Left ventricle myocardium inferior (tissue), 1 donor: ENCODE data around the gene HMGB1. TPM values are rescaled to one million over a fixed set of nuclear protein-coding genes. Genes with fewer than 3 reads are reported as not detected.

ENCODE experiments used
- DNase-seq: peaks from one replicate; pipeline ENCODE4 v3.0.0-alpha.2; 2020
- H3K27ac ChIP-seq: fragments of 200-600 bp; replicated peaks from 2 replicates; pipeline ENCODE4 v1.8.0; 2021
- H3K27me3 ChIP-seq: fragments of 200-600 bp; 2 replicates; pipeline ENCODE4 v1.8.0; 2021; ENCODE audit warnings: low read depth
- H3K36me3 ChIP-seq: fragments of 200-600 bp; 2 replicates; pipeline ENCODE4 v1.8.0; 2021
- H3K4me1 ChIP-seq: fragments of 200-600 bp; 2 replicates; pipeline ENCODE4 v1.8.0; 2021
- H3K4me3 ChIP-seq: fragments of 200-600 bp; 2 replicates; pipeline ENCODE4 v1.8.0; 2021; ENCODE audit warnings: mild to moderate bottlenecking, moderate library complexity
- H3K9me3 ChIP-seq: fragments of 200-600 bp; replicated peaks from 2 replicates; pipeline ENCODE4 v1.8.0; 2021
- CTCF ChIP-seq: fragments of 200-600 bp; IDR thresholded peaks from 2 replicates; pipeline ENCODE4 v1.8.0; 2021; ENCODE audit warnings: antibody characterized with exemption, mild to moderate bottlenecking, borderline replicate concordance
- intact Hi-C: fragments of 100-400 bp; cut with micrococcal nuclease; formaldehyde crosslinking; loops from one replicate; pipeline ENCODE4 v1.11.0; 2022
- total RNA-seq: library from RNA; stranded (reverse); fragmentation: NEBNext Ultra II Directional; extraction: Animal tissue kit (Norgen Biotek cat#: 25700); gene quantifications from one replicate; pipeline ENCODE4 v1.2.1, GENCODE V29; 2021
- donor health status: DM: no; HTN: yes; CAD: no; lungs with severe emphysema.

HMGB1 gene
- total RNA-seq, 1 donor from 2014 or later = 161 TPM

- no peak overlapping the region for H3K4me3 ChIP-seq
- no peak for TF ChIP-seq CTCF
- DNase-seq = no peak
- intact Hi-C loops = no loop called here
- H3K4me1 ChIP-seq = no peaks in the 10 kb centered on the region
- H3K27ac ChIP-seq = no peak overlapping the region
- peaks cover 22% of the 10 kb centered on the region for H3K27me3 ChIP-seq
- no peaks in the 10 kb centered on the region for H3K36me3 ChIP-seq
- H3K9me3 ChIP-seq = no peaks in the 10 kb centered on the region
Observed at GRCh38 chr13:30437177-30437576, 28.6 kb downstream of the HMGB1 start.

DNA sequence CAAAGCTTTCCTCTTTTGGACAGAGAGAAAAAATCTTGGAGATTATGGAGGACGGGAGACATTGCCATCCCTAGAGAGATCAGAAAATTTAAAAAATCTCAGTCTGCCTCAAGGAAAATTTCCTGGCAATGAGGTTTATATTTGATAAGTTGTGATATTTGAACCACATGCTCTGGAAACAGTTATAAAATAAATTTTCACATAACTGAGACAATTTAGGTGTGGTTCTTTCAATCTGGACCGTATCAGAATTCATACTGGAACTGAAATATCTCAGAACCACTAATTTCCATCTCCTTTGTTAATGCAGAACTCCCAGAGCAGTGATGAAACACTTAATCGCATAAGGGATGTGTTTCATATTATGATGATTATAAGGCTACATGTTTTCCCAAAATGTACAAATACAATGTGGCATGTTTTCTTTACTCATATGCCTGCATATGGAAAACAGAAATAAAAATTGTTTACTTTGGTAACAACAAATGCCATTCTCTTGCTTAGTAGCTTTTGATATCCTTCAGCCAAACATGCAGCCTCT lies 29.8 kb downstream of the HMGB1 start:
- no peak for TF ChIP-seq CTCF
- Histone ChIP-seq H3K4me1 (no peaks in the 10 kb centered on the region), H3K27me3 (peaks cover 23% of the 10 kb centered on the region), H3K9me3 (no peaks in the 10 kb centered on the region), H3K4me3 (no peak overlapping the region), H3K27ac (no peak overlapping the region), H3K36me3 (no peaks in the 10 kb centered on the region)
- intact Hi-C loops = no loop called here
- no peak for DNase-seq

DNA sequence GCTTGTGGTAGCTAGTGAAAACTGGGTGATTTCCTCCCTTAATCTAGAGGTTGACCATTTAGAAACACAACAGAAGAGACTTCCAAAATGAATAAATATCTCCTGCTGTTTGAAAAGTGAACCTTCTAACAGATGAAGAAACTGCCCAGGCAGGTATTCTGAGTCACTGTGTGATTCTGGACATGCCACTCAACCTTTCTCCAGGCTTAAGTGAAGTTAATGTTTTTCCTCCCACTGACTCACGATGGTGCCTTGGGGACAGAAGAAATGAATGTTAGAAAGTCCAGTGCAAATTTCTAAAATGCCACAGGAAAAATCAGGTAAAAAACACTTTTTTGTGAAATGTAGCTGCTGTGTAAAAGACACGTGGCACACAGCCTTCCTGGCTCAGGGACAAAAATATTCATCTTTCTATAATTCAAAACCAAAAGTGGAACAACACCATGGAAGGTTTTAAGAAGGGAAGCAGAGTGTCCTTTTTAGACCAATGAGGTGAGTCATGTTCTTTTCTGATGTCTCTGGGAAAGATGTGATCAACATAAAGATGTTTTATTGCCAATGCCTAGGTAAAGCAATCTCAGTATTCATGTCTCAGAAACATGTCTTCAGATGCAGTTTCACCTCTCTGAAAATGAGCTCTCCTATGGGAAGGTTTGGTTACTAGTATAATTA lies 34.3 kb downstream of the HMGB1 start:
- H3K4me3 ChIP-seq = no peak overlapping the region
- no peaks in the 10 kb centered on the region for H3K9me3 ChIP-seq
- DNase-seq = no peak
- intact Hi-C loops = no loop called here
- TF ChIP-seq CTCF = no peak
- no peaks in the 10 kb centered on the region for H3K4me1 ChIP-seq
- H3K27ac ChIP-seq = no peak overlapping the region
- peaks cover 16% of the 10 kb centered on the region for H3K27me3 ChIP-seq
- H3K36me3 ChIP-seq = no peaks in the 10 kb centered on the region

DNA sequence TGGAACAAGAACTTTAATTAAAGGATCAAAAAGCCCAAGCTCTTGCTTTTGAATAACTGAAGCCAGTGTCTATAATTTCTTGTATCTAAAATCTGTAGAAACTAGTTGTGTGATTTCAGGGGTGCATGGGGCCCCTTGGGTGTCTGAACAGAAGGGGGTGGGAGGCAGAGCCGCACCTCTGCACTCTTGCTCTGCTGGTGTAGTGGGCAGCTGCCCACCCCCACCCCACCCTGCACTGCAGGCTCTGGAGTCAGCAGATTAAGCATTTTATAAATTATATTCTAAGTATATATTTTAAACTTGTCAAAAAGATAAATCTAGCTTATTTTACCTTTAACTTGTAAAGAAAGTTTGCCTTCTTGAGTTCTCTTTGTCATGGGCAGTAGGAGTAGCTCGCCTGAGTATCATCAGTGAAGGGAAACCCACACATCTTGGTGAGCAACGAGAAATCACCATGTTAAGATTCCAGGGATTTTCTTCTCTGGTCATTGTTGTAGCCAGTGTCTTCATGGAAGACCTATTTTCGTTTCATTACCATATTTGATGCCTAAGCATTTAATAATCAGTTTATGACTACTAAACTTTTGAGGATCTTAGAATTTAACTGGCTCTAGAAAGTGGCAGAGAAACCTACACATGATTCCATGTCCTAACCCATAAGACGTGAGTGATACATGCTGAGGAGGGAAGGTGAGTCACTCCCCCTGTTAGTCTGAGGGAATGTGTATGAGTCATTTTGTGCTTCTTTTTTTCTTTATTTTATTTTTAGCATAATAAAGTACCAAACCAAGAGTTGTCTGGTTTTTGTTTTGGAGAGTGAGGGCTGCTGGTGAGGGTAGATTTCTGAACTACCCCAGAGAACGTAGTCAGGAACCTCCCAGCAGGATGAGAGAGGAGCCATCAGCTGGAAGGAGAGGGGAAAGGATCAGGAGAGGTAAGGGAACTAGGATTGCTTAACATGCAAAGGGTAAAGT lies 35.7 kb downstream of the HMGB1 start:
- Histone ChIP-seq H3K4me1 (no peaks in the 10 kb centered on the region), H3K36me3 (no peaks in the 10 kb centered on the region), H3K27me3 (peaks cover 13% of the 10 kb centered on the region), H3K27ac (no peak overlapping the region), H3K4me3 (no peak overlapping the region), H3K9me3 (no peaks in the 10 kb centered on the region)
- intact Hi-C loops = no loop called here
- no peak for TF ChIP-seq CTCF
- no peak for DNase-seq

DNA sequence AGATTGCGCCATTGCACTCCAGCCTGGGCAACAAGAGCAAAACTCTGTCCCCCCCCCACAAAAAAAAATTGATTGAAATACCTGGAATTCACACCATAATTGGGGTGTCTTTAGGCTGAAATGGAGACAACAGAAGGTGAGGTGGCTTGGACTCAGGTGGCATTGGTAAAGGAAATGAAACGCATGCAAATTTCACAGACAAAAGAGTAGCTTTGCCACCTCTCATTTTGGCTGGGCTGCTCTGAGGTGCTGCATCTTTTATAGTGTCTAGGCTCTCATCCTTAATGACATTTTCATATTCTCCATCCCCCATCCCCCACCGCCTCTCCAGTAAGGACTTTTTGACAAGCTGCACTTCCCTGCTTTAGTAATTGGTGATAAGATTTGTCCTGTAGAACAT lies 36.5 kb downstream of the HMGB1 start:
- intact Hi-C loops = no loop called here

More for the DNA sequence above, 36.5 kb downstream of the HMGB1 start:
- DNase-seq = no peak
- no peak overlapping the region for H3K4me3 ChIP-seq
- no peak for TF ChIP-seq CTCF
- H3K36me3 ChIP-seq = no peaks in the 10 kb centered on the region
- H3K9me3 ChIP-seq = no peaks in the 10 kb centered on the region
- H3K27ac ChIP-seq = no peak overlapping the region
- H3K4me1 ChIP-seq = no peaks in the 10 kb centered on the region
- peaks cover 6% of the 10 kb centered on the region for H3K27me3 ChIP-seq
